Thyroid gland (tissue), 4 donors: ENCODE data around the gene PRSS37. TPM values are rescaled to one million over a fixed set of nuclear protein-coding genes. Genes with fewer than 3 reads are reported as not detected.

ENCODE experiments used
- DNase-seq, 2 donors: peaks; one replicate each; pipeline ENCODE4 v3.0.0-alpha.2; 2019
- H3K27ac ChIP-seq, 3 donors: fragments of 200-600 bp; sonication (generic); 1 replicate in 2 of 3; 2 replicates in 1 of 3; pipeline ENCODE4 v1.5.1; 2016 to 2019; ENCODE audit warnings: mild to moderate bottlenecking in 1 of 3, moderate library complexity in 1 of 3
- H3K27me3 ChIP-seq: fragments of 200-600 bp; sonication (generic); one replicate; pipeline ENCODE4 v1.5.1; 2019
- H3K36me3 ChIP-seq, 2 donors: fragments of 200-600 bp; sonication (generic); one replicate each; pipeline ENCODE4 v1.5.1; 2016 to 2019
- H3K4me1 ChIP-seq, 2 donors: fragments of 200-600 bp; sonication (generic); one replicate each; pipeline ENCODE4 v1.5.1; 2017 to 2019
- H3K4me3 ChIP-seq, 3 donors: fragments of 200-600 bp; sonication (generic); replicated peaks in 1 of 3; 1 replicate in 2 of 3; 2 replicates in 1 of 3; pipeline ENCODE4 v1.5.1; 2016; ENCODE audit warnings: mild to moderate bottlenecking in 1 of 3
- H3K9me3 ChIP-seq: fragments of 200-600 bp; sonication (generic); one replicate; pipeline ENCODE4 v1.5.1; 2017
- CTCF ChIP-seq, 6 experiments: fragments of 200-600 bp in 3 of 6; fragments of 450-650 bp in 3 of 6; sonication (generic) in 3 of 6; IDR thresholded peaks; one replicate each; pipeline ENCODE4 v1.5.1; 2016 to 2019; ENCODE audit warnings: antibody characterized with exemption in 6 of 6, mild to moderate bottlenecking in 2 of 6, inconsistent platforms in 1 of 6, moderate library complexity in 1 of 6
- POLR2A ChIP-seq, 2 donors: fragments of 450-650 bp; IDR thresholded peaks; one replicate each; pipeline ENCODE4 v1.6.1; 2017; ENCODE audit warnings: antibody characterized with exemption in 2 of 2, mild to moderate bottlenecking in 2 of 2, moderate library complexity in 1 of 2
- WGBS, 2 donors: methylation state at CpG; one replicate each; pipeline ENCODE4 v1.1.5; 2017; 5-methylcytosine and 5-hydroxymethylcytosine counted together
- intact Hi-C: fragments of 100-400 bp; cut with DNase I; formaldehyde crosslinking; loops from one replicate; pipeline ENCODE4 v1.15.1; 2023
- total RNA-seq, 4 donors: library from RNA; depleted of rRNA; stranded (reverse); fragments of >200 nt; gene quantifications; one replicate each; pipeline ENCODE4 v1.2.3, GENCODE V29; 2016

Gene PRSS37
- total RNA-seq: not detected

DNA sequence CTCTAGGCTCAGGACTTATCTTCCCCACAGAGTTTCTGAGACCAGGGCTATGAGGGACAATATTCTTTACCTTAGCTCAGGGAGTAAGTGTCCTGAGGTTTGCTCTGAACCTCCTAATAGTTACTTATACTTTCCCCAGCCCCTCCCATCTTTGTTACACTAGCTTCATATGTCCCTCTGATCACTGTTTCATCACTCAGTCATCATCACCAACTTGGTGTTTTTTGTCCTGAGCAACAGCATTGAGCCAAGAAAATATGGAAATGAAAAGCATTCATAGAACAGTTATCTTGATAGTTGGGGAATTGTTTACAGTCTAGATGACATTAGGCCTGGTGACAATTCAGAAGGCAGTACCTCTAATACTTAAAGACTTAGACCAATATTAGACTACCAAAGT lies at the start of gene PRSS37:
TSS of gene PRSS37 (minus strand) at position 101 of the 400 bp plus-strand sequence. CDS start 436 bp downstream, outside the sequence.
- no peak for TF ChIP-seq POLR2A (IDR thresholded peaks at IDR 0.05)
- TF ChIP-seq CTCF (IDR thresholded peaks at IDR 0.05): no peak
- H3K27me3 ChIP-seq: no peaks in the 10 kb centered on the region
- no peak within 1 kb of the TSS for H3K27ac ChIP-seq
- intact Hi-C loops: no loop called here
- DNase-seq: no peak
- H3K9me3 ChIP-seq: no peaks in the 10 kb centered on the region
- H3K36me3 ChIP-seq: no peaks in the 10 kb centered on the region
- no peaks in the 10 kb centered on the region for H3K4me1 ChIP-seq
- no peak within 1 kb of the TSS for H3K4me3 ChIP-seq

GRCh38 chr7:141889321-141889720 lies 48.0 kb upstream of the PRSS37 start:
- Histone ChIP-seq H3K4me3 (no peak overlapping the region), H3K36me3 (no peaks in the 10 kb centered on the region), H3K4me1 (no peaks in the 10 kb centered on the region), H3K27ac (no peak overlapping the region), H3K9me3 (no peaks in the 10 kb centered on the region), H3K27me3 (no peaks in the 10 kb centered on the region)
- no peak for DNase-seq
- intact Hi-C loops: no loop called here
- TF ChIP-seq CTCF (IDR thresholded peaks at IDR 0.05): no peak
- no peak for TF ChIP-seq POLR2A (IDR thresholded peaks at IDR 0.05)
- 86 to 94% methylated on average over 1 of the region's 1 CpG for WGBS, 2 donors

DNA sequence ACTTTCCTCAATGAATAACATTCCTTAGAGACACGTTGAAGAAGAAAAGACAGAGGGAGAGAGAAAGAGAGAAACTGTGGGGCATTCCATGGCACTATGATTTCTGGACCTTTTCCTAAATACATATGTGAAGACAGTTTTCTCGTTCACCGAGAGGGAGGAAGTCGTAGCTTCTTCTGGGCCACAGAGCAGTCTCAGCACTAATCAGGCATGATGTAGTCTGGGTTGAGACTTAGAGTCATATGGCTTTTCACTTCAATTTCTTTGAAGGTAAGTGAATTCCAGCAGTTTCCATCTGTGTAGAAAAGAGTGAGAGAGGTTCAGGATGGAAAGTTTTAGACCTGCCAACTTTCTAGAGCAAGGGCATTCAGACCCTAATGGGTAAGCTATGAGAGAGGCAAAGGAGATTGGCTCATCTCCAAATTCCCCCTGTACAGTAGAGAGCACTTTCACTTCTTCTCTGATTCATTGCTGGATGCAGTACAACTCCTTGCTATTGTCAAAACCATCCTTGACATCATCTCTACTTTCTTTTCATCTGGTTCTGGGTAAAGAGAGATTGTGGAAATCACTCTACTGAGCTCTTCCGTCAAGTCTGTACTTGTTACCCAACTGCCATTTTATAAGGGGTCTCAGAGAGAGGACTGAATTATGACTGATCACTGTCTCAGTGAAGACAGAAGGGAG lies 43.4 kb upstream of the PRSS37 start:
- H3K27ac ChIP-seq: no peak overlapping the region
- H3K36me3 ChIP-seq: no peaks in the 10 kb centered on the region
- H3K9me3 ChIP-seq: no peaks in the 10 kb centered on the region
- intact Hi-C loops: no loop called here
- TF ChIP-seq POLR2A (IDR thresholded peaks at IDR 0.05): no peak
- no peak for TF ChIP-seq CTCF (IDR thresholded peaks at IDR 0.05)
- H3K4me3 ChIP-seq: no peak overlapping the region
- 79 to 80% methylated on average over 5 of the region's 5 CpGs for WGBS, 2 donors
- no peaks in the 10 kb centered on the region for H3K27me3 ChIP-seq
- no peaks in the 10 kb centered on the region for H3K4me1 ChIP-seq
- DNase-seq: no peak

- Histone ChIP-seq H3K27me3 (no peaks in the 10 kb centered on the region), H3K4me3 (no peak overlapping the region), H3K9me3 (no peaks in the 10 kb centered on the region)
Observed at GRCh38 chr7:141880960-141881359, 39.7 kb upstream of the PRSS37 start.

More at GRCh38 chr7:141880960-141881359, 39.7 kb upstream of the PRSS37 start:
- intact Hi-C loops: no loop called here
- no peak for DNase-seq
- 68 to 70% methylated on average over 4 to 5 of the region's 5 CpGs for WGBS, 2 donors
- TF ChIP-seq CTCF (IDR thresholded peaks at IDR 0.05) (no peak), POLR2A (IDR thresholded peaks at IDR 0.05) (no peak)
- H3K36me3 ChIP-seq: no peaks in the 10 kb centered on the region
- no peak overlapping the region for H3K27ac ChIP-seq
- H3K4me1 ChIP-seq: no peaks in the 10 kb centered on the region
